ENCODE measurements around the gene MIDN.

GRCh38 chr19:1247748-1248138 is 640 bp upstream of the MIDN start:
- TF ChIP-seq CTCF (IDR thresholded peaks at IDR 0.05) (no peak), POLR2A (IDR thresholded peaks at IDR 0.05) (no peak), EP300 (IDR thresholded peaks at IDR 0.05) (no peak)

All from upper lobe of left lung (tissue), 4 donors.